Tibial artery (tissue), 4 donors: Measurements from ENCODE around the gene LMF1.

ENCODE experiments used
- DNase-seq, 2 donors: peaks; one replicate each; pipeline ENCODE4 v3.0.0-alpha.2; 2019
- H3K27ac ChIP-seq, 2 donors: fragments of 200-600 bp; sonication (generic) in 1 of 2; 1 replicate in 1 of 2; 2 replicates in 1 of 2; pipeline ENCODE4 v1.5.1; 2018 to 2019; ENCODE audit warnings: mild to moderate bottlenecking in 1 of 2
- H3K27me3 ChIP-seq, 2 donors: fragments of 200-600 bp; sonication (generic) in 1 of 2; one replicate each; pipeline versions ENCODE4 v1.5.1 to v1.6.0; 2016 to 2019
- H3K36me3 ChIP-seq, 3 donors: fragments of 200-600 bp; sonication (generic) in 2 of 3; one replicate each; pipeline ENCODE4 v1.5.1; 2016 to 2019; ENCODE audit warnings: mild to moderate bottlenecking in 2 of 3
- H3K4me1 ChIP-seq, 4 donors: fragments of 200-600 bp; sonication (generic) in 2 of 4; 1 replicate in 3 of 4; 2 replicates in 1 of 4; pipeline ENCODE4 v1.5.1; 2016 to 2019
- H3K4me3 ChIP-seq, 2 donors: fragments of 200-600 bp; sonication (generic) in 1 of 2; 1 replicate in 1 of 2; 2 replicates in 1 of 2; pipeline ENCODE4 v1.5.1; 2018 to 2019; ENCODE audit warnings: mild to moderate bottlenecking in 2 of 2
- H3K9me3 ChIP-seq, 3 donors: fragments of 200-600 bp; sonication (generic) in 1 of 3; one replicate each; pipeline ENCODE4 v1.5.1; 2016 to 2019
- intact Hi-C: fragments of 100-400 bp; cut with DNase I; formaldehyde crosslinking; loops from one replicate; pipeline ENCODE4 v1.15.0; 2023; ENCODE audit warnings: low total_unique reads
- TF ChIP-seq, protein P1 (sequence below), 2 experiments: fragments of 200-600 bp in 1 of 2; fragments of 450-650 bp in 1 of 2; IDR thresholded peaks; one replicate each; pipeline ENCODE4 v1.5.1; 2017 to 2019; ENCODE audit warnings: antibody characterized with exemption in 2 of 2, mild to moderate bottlenecking in 1 of 2, moderate library complexity in 1 of 2

LMF1 gene

DNA sequence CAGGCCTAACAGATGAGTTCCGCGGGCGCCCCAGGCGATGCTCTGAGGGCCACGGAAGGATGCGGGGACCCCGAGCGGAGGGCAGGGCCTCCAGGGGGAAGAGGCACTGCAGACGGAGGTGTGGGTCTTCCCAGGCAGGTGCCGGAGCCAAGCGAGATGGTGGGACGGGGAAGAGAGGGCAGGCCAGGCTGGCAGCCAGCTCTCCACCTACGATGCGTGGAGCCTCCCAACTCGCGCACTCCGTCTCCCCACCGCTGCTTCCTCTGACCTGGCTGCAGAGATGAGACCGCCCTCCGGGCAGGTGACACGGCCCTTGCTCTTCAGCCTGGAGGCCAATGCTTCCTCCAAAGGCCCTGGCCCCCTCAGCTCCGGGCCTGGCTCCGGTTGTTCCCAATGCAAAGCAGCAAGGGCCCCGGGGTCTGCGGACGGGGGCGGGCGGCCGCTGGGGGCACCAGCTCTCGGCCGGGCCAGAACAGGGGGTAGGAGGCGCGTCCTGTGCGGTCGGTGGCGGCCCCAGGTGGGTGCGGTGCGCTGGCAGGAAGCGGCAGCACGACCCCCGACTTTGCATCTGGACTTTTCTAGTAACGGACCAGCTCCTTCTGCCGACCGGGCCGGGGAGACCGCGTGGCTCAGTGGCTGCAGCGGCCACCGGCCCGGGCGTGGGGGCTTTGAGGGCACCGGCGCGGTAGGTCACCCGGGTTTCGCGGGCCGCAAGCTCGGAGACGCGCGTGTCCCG lies 9.2 kb upstream of the LMF1 start:
- TF ChIP-seq, protein P1, sequence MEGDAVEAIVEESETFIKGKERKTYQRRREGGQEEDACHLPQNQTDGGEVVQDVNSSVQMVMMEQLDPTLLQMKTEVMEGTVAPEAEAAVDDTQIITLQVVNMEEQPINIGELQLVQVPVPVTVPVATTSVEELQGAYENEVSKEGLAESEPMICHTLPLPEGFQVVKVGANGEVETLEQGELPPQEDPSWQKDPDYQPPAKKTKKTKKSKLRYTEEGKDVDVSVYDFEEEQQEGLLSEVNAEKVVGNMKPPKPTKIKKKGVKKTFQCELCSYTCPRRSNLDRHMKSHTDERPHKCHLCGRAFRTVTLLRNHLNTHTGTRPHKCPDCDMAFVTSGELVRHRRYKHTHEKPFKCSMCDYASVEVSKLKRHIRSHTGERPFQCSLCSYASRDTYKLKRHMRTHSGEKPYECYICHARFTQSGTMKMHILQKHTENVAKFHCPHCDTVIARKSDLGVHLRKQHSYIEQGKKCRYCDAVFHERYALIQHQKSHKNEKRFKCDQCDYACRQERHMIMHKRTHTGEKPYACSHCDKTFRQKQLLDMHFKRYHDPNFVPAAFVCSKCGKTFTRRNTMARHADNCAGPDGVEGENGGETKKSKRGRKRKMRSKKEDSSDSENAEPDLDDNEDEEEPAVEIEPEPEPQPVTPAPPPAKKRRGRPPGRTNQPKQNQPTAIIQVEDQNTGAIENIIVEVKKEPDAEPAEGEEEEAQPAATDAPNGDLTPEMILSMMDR (IDR thresholded peaks at IDR 0.05), result no peak

DNA sequence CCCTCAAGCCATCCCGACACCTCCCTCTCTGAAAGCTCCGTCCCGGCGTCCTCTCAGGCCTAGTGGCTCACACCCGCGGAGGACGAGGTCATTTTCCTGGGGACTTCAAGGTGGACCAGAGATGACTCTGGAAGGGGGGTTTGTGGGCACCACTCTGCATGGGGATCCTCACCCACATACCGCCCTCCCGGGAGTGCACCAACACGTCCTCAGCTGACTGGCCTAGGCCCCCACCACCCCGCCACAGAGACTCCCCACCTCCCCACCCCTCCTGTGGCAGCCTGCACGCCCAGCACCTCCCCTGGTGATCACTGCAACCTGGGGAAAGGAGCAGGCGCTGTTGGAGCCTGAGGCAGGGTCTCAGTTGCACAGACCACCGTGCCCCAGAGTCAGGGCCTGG lies 8.4 kb upstream of the LMF1 start:
- DNase-seq, result no peak
- TF ChIP-seq, protein P1 (IDR thresholded peaks at IDR 0.05), result no peak
- intact Hi-C loops, result no loop called here
- Histone ChIP-seq H3K27ac (no peak overlapping the region), H3K9me3 (no peaks in the 10 kb centered on the region), H3K4me1 (peaks cover 0 to 67% (median 29%) of the 10 kb centered on the region in 4 donors), H3K36me3 (no peaks in the 10 kb centered on the region), H3K4me3 (no peak overlapping the region), H3K27me3 (peaks cover 0 to 71% of the 10 kb centered on the region in 2 donors)

More for the DNA sequence above, 9.2 kb upstream of the LMF1 start:
- Histone ChIP-seq H3K36me3 (peaks cover 0 to 5% (median 0%) of the 10 kb centered on the region in 3 donors), H3K9me3 (no peaks in the 10 kb centered on the region), H3K27ac (peak overlapping the region; percentile 11 to 30), H3K27me3 (peaks cover 0 to 80% of the 10 kb centered on the region in 2 donors), H3K4me3 (peak overlapping the region; percentile 47 to 54), H3K4me1 (peaks cover 0 to 60% (median 29%) of the 10 kb centered on the region in 4 donors)
- intact Hi-C loops, result no loop called here
- DNase-seq, result no peak

DNA sequence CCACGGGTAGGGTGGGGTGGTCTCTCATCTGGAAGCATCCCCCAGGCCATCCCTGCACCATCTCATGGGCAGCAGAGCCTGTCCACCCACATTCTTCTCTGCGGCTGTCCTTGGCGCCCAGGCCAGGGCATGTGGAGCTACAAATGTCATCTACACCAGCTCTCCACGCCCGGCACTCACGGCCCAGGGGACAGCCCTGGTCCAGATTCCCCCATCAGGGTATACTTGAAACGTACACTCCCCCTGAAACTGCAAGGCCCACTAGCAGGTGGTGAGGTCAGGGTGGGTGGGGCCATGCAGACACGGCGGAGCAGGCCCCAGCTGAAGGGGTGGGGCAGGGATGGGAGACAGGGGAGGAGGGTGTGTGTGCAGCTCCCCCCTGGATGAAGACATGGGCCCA lies 7.6 kb upstream of the LMF1 start:
- Histone ChIP-seq H3K36me3 (no peaks in the 10 kb centered on the region), H3K27me3 (peaks cover 0 to 63% of the 10 kb centered on the region in 2 donors), H3K4me3 (no peak overlapping the region), H3K27ac (no peak overlapping the region), H3K4me1 (peaks cover 0 to 67% (median 29%) of the 10 kb centered on the region in 4 donors), H3K9me3 (no peaks in the 10 kb centered on the region)
- intact Hi-C loops, result no loop called here
- no peak for DNase-seq
- TF ChIP-seq, protein P1 (IDR thresholded peaks at IDR 0.05), result no peak

DNA sequence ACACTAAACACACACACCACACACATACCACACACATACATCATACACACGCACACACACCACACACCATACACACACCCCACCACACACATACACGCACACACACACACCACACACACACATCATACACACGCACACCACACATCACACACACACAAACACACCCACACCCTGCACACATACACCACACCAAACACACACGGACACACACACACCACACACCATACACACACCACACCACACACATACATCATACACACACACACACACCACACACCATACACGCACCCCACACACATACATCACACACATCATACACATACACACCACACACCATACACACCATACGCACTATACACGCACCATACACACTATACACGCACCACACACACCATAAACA lies 7.1 kb upstream of the LMF1 start:
- H3K4me1 ChIP-seq, result peaks cover 0 to 64% (median 29%) of the 10 kb centered on the region in 4 donors
- H3K27ac ChIP-seq, result peak overlapping the region in 1 of 2 donors; percentile 68
- no peak for DNase-seq
- no peaks in the 10 kb centered on the region for H3K36me3 ChIP-seq
- H3K9me3 ChIP-seq, result no peaks in the 10 kb centered on the region
- intact Hi-C loops, result no loop called here
- TF ChIP-seq, protein P1 (IDR thresholded peaks at IDR 0.05), result no peak
- H3K27me3 ChIP-seq, result peaks cover 0 to 58% of the 10 kb centered on the region in 2 donors
- H3K4me3 ChIP-seq, result no peak overlapping the region

DNA sequence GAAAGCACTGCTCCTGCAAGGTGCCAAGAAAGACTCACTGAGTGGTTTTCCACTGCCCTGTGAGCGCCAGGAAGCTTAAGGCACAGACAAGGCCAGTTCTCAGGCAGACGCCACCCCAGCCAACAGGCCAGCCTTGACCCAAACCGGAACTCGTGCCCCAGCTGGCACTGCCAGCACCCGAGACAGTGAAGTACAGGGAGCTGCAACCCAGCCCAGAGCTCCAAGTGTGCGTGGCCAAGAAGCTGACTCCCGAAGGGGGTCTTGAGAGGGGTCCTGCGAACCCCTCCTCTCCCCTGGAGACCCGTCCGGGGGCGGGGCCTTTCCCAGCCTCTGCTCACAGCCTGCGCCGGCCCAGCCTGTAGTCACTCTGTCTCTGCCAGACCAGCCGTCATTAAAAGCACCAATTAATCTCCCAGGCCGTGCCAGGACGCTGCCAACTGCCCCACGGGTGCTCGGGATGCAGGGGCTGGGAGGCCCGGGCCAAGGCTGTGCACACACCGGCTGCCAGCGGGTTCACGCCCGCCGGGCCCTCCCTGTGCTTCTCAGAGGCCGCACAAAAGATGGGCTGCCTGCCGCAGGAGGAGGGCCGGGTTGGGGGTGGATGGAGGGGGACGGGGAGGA lies 6.4 kb upstream of the LMF1 start:
- H3K4me3 ChIP-seq, result no peak overlapping the region
- peak; percentile 44 to 85 for DNase-seq
- peaks cover 0 to 57% (median 26%) of the 10 kb centered on the region in 4 donors for H3K4me1 ChIP-seq
- intact Hi-C loops, result no loop called here
- H3K9me3 ChIP-seq, result no peaks in the 10 kb centered on the region
- H3K27me3 ChIP-seq, result peaks cover 0 to 51% of the 10 kb centered on the region in 2 donors
- H3K27ac ChIP-seq, result peak overlapping the region; percentile 30 to 68
- no peaks in the 10 kb centered on the region for H3K36me3 ChIP-seq
- TF ChIP-seq, protein P1 (IDR thresholded peaks at IDR 0.05), result no peak
